Activated CD4-positive, alpha-beta T cell treated with anti-CD3 and anti-CD28 coated beads for 4 hours (primary cell): ENCODE results near the gene ASPDH.

ENCODE experiments used
- DNase-seq, 2 donors: peaks; one replicate each; pipeline ENCODE4 v3.0.0-alpha.2; 2020

The ASPDH gene

DNA sequence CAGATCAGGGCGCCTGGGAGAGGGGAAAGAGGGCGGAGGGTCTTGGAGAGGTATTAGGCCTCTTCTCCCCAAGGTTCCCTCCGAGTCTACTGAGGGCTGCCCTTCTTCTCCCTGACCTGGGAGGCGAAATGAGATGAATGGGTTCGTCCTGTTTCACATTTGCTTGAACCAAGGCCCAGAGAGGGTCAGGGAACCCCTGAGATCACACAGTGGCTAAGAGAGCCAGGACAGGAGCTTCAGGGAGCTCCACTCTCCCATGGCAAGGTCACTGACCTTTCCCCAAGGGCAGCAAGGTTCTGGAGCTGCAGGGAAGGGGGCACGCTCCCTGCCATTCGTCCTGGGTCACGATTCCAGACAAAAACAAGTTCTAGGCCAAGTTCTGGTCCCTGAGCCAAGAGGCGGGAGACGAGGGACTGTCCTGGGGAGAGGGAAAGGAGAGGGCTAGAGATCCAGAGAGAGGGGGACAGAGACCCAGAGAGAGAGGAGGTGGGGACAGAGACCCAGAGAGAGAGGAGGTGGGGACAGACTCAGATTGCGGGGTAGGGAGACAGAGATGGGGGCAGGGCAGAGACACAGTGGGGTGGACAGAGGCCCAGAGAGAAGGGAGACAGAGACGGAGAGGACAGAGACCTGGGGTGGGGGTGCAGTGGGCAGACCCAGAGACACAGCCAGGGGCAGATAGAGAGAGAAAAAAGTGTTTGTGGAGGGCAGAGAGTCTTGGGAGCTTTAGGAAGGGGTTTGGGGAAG, 541 bp downstream of the ASPDH start:
- DNase-seq = no peak

DNA sequence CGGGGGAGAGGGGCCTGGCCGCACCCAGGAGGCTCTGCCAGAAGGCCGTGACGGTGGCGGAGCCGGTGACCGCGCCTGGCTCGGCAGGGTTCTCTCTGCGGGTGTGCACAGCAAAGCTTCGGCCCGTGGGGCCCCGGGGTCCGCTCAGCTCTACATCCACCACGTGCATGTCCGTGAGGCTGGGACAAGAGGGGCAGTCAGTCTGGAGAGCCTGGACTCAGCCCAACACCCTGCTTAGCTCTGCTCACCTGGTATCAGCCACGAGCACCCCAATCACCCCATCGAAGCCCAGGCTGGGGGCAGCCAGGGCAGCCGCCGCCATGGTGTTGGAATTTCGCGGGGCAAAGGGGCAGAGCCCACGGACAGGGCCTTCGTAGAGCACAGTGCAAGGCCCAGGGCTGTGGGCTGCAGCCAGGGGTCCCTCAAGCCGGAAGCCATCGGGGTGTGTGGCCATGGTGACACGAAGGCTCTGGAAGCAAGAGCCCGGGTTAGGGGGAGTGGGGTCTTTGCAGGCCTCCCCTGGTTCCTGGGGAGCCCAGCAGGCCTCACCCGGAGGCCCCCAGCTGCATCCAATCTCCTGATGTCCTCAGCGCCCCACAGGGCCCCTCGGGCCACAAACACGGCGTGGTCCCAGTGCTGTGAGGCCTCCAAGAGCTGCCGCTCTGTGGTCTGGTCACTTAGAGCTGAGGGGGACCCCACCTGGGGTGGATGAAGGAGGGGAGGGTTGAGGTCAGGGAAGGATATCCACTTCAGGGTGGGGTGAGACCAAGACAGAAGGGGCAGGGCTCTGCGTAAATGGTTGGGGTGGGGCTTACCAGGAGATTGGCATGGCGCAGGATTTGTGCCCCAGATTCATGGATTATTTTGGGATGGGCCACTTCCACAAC, 1.4 kb downstream of the ASPDH start:
- no peak for DNase-seq

DNA sequence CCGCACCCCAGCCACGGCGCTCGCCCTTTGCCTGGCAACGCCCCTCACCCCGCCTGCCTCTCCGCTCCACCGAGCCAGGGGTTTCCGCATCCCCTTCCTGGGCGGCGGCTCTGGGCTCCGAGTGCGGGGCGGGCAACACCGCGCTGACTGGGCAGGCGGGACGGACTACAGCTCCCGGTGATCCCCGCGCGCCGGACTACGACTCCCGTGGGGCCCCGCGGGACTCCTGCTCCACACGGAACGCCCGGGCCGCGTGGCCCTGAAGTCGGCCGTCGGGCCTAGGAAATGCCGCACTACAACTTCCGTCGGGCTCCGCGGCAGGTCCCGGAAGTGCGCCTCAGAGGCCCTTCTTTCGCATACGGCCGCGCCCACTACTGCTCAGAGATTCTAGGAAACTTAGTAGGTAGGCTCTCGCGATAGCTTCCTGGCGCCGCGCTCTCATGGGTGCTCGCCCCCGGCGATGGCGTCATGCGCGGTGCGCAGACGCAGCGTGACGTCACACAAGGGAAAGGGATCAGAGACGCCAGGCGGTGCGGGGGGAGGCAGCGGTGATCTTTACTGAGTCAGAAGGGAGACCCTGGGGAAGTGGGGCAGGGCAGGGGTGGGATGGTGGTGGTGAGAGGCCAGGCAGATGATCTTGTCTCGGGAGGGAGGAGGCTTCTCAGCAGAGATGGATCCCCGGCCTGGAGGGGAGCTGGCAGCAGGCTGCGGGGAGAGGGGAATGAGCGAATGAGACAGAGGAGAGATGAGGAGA, 2.5 kb downstream of the ASPDH start, which contains the start of gene JOSD2:
Gene JOSD2 (minus strand): TSS at position 123 of the 754 bp plus-strand sequence. CDS start 760 bp downstream, outside the sequence.
- DNase-seq = peak; percentile 98

DNA sequence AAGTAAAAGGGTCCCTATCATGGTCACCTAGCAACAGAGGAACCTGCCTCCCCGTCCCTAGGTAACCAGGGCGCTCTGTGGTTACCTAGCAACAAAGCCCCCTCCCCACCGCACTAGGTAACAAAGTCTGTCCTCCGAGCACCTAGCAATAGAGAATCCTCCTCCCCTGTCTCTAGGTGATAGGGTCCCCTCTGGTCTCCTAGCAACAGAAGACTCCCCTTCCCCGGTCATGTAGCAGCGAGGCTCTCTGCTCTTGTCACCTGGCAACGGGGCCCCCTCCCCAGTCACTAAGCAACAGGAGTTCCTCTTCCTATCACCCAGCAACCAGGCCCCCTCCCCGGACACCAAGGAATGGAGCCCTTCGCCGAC, 3.0 kb downstream of the ASPDH start:
- no peak for DNase-seq

DNA sequence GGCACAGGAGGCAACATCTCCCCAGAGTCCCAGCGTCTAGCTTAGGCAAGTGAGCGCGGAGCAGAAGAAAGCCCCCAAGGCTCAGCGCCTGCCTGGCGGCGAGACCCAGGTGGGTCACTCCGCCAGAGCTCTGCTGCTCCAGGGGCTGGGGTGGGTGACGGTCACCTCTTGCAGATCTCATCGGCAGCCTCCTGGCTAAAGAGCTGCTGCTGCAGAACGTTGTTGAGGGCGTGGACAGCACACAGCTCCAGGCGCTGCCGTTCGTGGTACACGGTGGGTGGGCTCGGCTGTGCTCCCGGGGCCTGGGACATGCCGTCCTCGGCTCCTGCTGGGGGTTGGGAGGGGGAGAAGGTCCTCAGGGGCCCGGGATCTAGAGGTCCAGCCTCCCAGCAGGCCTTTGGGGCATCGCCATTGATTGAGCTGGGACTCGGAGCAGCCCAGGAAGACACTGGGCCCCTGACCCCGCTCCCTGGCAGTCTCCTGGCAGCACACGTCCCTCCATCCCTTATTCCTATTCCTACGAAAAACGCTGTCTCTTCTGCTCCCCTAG, 3.5 kb downstream of the ASPDH start:
- DNase-seq = no peak

DNA sequence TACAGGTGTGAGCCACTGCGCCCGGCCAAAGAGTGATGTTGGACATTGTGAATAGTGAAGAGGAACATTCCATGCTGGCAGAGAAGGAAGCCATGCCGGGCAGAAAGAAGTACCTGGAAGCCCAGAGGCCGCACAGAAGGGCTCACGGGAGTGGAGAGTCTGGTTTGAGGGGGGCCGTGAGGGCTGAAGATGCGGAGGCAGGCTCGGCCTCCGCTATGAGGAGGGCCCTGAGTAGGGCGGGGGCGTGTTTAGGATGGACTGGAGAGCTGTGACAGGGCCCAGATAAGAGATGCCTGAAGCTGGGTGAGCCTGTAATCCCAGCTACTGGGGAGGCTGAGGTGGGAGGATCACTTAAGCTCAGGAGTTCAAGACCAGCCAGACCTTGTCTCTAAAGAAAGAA, 4.3 kb downstream of the ASPDH start:
- DNase-seq = no peak

DNA sequence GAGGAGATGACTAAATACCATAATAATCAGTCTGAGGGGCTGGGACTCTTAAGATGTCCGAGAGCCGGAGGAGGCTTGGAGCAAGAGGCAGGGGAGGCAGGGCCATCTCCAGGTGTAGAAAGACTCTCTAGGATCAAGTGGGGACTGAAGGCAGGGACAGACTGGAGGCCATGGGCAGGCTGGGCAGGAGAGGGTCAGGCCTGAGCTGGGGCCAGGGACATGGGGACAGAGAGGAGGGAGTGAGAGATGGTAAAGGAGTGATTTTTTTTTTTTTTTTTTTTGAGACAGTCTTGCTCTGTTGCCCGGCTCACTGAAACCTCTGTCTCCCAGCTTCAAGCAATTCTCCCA, 4.9 kb downstream of the ASPDH start:
- no peak for DNase-seq

DNA sequence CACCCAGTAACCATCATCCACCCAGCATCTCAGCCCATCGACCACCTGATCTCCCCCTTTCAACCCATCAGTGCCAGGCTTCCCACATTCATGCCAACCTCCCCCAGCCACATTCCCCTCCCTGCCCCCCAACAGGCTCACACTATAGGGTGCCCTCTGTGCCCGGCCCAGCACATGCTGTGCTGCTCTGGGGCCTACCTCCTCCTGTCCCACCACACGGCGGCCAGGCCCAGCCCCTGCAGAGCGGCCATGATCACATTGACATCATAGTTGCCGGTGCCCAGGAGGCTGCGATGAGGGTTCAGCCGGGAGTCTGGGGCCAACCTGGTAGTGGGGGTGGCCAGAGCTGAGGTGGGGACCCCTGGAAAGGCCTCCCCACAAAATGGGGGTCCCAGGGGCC, 6.3 kb downstream of the ASPDH start:
- DNase-seq = no peak

DNA sequence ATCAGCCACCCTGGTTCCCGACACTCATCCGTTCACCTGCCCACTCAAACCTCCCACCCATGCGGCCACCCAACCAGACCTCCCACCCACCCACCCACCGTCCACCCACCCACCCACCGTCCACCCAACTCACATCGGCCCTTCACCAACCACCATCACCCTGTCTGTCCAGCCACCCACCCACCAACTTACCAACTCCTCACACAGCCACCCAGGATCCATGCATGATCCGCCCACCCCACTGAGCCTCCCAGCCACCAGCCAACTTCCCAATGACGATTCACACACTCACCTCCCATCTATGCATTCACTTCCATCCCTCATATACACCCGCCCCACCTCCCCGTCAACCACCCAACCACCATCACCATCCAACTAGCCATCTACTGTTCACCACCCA, 7.0 kb downstream of the ASPDH start:
- DNase-seq = no peak

DNA sequence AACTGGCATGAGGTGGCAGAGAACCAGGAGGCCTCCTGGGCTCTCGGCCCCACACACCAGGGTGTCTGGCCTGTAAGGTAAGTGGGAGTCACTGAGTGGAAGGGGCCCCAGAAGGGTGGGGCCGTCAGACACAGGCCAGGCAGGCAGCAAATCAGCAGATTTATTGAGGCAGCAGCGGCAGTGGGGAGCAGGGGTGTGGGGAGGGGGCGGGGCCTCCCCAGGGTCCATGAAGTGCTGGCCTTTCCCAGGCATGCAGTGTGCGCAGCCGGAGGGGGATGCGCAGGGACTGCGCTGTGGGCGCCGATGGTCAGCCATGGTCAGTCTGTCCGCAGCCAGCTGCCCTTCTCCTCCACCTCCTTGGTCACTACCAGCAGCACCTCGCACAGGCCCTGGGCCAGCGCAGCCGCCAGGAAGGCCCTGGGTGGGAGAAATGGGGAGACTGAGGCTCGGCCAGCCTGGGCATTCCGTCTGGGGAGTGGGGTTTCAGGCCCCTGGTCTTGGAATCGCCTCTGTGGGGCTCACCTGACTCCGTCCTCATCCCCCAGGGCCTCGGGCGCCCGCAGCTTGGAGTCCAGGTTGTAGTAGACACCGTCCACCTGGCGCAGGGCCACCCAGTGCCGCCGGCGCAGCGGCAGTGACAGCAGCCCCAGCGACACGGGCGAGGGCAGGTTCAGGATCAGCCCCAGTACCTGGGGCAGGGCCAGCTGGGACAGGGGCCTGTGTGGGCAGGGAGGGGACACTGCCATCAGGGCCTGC, 7.7 kb downstream of the ASPDH start:
- DNase-seq = no peak

DNA sequence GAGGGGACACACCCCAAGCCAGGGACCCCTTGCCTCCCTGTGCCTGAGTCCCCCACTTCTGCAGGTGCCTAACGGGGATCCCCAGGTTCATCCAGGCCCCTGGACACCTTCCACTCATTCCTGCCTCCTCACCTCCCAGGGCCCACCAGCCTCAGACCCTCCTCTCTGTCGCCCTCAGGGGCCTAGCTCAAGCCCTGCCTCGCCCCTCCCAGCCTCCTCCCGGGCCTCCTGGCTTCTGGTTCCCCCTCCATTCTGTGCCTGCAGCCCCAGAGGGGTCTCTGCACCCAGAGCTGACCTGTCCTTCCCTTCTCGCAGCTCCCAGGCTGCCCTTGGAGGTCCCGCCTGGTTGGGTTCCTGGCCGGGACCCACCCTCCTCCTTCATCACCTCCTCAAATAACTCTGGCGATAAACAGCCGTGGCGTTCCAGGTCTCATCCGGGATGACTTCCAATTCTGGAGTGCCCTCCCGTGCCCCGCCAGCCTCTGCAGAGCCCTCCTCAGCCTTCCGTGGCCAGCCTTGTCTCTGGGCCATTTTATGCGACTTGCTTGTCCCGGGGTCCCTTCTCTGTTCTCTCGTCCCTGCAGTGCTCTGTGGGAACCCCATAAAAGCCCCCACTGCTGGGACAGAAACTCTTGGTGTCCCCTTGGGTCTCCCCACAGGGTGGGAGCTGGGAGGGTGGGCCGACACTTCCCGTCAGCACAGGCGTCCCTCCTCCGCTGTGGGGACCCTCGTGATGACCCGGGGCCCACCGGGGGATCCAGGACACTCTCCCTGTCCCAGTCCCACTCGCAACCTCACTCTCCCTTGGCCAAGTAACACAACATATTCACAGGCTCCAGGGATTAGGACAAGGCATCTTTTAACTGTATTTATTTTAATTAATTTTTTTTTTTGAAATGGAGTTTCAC, 11.9 kb downstream of the ASPDH start:
- no peak for DNase-seq

DNA sequence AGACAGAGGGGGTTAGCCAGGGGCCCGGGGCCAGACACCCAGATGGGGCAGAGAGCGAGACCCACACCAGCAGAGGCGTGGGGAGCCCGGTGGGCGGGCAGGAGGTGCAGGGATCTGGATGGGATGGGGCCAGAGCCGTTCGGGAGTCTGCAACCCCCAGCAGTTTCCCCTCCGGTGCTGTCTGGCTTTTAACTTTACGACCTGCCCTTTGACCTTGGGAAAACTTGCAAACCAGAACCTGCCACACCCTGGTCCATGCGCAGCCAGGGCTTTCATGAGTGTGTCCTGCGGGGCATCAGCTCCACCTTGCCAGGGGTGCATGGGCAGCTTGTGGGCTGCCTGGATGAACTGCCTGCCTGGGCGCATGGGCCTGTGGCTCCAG, 12.5 kb downstream of the ASPDH start:
- no peak for DNase-seq

DNA sequence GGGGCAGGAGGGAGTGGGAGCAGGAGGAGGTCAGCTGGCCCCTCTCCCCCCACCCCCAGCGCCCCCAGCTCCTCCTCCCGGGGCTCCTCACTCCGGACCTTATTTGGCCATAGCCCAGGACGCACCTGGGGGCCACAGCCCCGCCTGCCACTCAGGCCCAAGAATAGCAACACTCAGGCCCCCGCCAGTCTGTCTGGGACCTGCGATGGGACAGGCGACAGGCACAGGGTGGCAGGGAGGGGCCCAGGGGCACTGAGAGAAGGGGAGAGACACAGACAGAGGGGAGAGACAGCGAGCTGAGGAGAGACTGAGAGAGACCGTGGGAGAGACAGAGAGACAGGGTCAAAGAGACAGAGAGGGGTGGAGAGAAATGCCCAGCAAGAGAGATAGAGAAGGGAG, 13.0 kb downstream of the ASPDH start:
- DNase-seq = no peak

DNA sequence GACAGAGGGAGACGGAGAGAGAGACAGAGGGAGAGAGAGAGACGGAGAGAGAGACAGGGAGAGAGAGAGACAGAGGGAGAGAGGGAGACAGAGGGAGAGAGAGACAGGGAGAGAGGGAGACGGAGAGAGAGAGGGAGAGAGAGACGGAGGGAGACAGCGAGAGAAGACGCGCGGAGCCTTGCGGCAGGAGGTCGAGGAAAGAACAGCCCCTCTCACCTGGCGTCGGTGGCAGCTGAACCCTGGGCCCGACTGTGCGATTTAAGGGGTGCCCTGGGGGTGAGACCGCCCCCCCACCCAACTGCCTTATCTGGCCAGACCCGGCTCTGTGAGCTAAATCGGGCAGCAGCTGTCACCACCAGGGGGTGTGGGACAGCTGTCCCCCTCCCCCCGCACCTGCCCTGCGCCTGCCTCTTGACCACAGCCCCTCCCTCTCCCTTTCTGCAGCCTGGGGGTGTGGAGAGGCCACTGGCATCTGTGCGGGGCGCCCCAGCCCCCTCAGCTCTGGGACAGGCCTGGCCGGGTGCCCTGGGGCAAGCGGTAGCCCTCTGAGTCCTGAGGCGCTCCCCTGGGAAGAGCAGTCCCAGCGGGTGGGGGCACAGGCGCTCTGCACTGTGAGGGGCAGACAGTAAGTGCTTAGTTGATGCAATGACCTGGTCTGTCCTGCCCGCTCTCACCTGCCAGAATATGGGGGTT, 13.5 kb downstream of the ASPDH start:
- DNase-seq = no peak

DNA sequence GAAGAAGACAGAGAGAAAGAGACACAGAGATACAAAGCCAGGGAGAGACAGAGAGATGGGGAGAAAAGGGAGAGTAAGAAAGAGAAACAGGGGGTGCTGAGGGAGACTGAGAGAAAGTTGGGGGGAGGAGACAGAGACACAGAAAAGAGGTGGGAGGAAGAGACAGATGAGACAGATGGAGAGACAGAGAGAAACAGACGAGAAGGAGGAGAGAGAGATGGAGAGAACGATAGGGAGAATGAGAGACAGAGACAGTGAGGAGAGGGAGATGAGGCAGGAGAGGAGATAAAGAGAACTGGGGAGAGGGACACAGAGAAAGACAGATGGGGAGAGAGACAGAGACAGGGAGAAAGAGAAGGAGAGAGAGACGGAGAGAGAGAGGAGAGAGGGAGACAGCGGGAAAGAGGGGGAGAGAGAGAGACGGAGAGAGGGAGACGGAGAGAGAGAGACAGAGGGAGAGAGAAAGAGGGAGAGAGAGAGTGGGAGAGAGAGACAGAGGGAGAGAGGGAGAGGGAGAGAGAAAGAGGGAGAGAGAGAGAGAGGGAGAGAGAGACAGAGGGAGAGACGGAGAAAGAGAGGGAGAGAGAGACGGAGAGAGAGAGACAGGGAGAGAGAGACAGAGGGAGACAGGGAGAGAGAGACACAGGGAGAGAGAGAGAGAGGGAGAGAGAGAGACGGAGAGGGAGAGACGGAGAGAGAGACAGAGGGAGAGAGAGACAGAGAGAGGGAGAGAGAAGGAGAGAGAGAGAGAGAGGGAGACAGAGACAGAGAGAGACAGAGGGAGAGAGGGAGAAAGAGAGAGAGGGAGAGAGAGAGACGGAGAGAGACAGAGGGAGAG, 15.3 kb downstream of the ASPDH start:
- DNase-seq = no peak

DNA sequence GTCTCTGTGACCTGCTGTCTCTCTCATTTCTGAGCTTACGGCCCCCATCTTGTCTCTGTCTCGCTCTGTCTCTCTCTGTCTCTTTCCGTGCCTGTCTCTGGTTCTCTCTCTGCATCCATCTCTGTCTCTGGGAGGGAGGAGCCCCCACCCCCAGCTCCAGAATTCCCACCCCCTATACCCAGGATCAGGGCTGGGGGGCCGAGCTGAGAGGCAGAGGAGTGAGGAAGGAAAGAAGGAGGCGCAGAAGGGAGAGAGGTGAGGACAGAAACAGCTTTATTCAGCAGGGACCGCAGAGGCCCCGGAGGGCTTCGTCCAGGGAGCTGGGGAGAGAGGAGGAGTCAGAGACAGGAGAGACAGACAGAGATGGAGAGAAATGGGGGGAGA, 16.7 kb downstream of the ASPDH start:
- no peak for DNase-seq

DNA sequence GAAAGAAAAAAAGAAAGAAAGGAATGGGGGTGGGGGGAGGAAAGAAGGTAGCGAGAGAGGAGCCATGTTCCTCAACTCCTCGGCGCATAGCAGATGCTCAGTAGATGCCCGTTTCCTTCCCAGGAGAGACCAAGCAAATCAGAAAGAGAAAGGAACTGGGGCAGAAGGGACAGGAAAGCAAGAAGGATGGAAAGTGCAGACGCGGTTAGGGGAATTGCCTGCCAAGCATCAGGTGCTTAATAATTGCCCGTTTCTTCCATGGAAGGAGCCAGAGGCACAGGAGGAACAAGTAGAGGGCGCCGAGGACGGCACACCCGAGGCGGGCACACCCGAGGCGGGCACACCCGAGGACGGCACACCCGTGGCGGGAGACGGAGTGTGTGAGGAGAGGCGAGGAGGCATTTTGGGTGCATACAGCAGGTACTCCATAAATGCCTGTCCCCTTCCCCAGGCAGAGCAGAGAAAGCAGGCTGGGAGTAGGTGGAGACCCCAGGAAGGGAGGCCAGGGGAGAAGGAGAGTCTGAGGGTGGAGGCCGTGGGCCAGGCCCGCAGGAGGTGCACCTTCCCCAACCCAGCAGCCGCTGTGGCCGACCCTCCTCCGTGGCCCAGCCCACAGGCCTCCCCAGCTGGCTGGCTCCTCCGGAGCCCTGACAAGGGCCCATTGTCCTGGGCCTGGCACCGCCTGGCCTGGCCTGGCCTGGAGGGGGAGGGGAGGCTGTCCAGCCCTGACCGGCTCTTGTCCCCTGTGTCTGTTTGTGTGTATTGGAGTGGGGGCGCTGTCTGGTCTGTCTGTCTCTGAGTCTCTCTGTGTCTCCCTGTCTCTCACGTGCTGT, 17.3 kb downstream of the ASPDH start:
- DNase-seq = no peak

DNA sequence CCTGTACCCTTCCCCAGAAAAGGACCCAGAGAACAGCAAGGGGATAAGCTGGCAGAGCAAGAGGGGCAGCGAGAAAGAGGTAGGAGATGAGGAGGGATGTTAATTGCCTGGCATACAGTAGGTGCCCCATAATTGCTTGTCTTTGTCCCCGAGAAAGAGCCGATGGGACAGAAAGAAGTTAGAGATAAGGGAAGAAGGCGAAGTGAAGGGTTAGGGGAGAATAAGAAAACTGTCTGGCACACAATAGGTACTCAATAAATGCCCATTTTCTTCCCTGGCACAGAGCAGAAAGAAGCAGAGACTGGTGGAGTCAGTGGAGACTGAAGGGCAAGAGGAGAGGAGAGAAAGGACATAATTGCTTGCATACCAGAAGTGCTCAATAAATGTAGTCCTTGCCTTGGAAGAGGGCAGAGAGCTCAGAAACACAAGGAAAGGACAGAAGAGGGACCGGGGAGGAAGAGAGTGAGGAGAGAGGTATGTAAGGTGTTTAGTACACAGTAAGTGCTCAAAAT, 18.6 kb downstream of the ASPDH start:
- DNase-seq = no peak
